Esophagus squamous epithelium (tissue), 5 donors: Measurements from ENCODE around the gene BPIFB3. TPM values are rescaled to one million over a fixed set of nuclear protein-coding genes. Genes with fewer than 3 reads are reported as not detected.

Experiments
- DNase-seq: peaks from one replicate; lab custom pipeline; 2025; lab: John Stamatoyannopoulos, UW
- H3K27ac ChIP-seq, 4 donors: fragments of 200-600 bp; sonication (generic); one replicate each; pipeline ENCODE4 v1.5.1; 2016 to 2019; ENCODE audit warnings: mild to moderate bottlenecking in 1 of 4
- H3K27me3 ChIP-seq, 4 donors: fragments of 200-600 bp; sonication (generic); 1 replicate in 3 of 4; 2 replicates in 1 of 4; pipeline versions ENCODE4 v1.5.1 to v1.6.0; 2017 to 2021; ENCODE audit warnings: antibody characterized with exemption in 1 of 4
- H3K36me3 ChIP-seq, 3 donors: fragments of 200-600 bp; sonication (generic); one replicate each; pipeline ENCODE4 v1.5.1; 2016 to 2019
- H3K4me1 ChIP-seq, 3 donors: fragments of 200-600 bp; sonication (generic); one replicate each; pipeline ENCODE4 v1.5.1; 2017 to 2019
- H3K4me3 ChIP-seq, 4 donors: fragments of 200-600 bp; sonication (generic); 1 replicate in 3 of 4; 2 replicates in 1 of 4; pipeline ENCODE4 v1.5.1; 2016 to 2019; ENCODE audit warnings: mild to moderate bottlenecking in 2 of 4, moderate library complexity in 1 of 4
- H3K9me3 ChIP-seq, 3 donors: fragments of 200-600 bp; sonication (generic); one replicate each; pipeline ENCODE4 v1.5.1; 2016 to 2019
- CTCF ChIP-seq, 6 experiments: fragments of 450-650 bp in 4 of 6; fragments of 200-600 bp in 2 of 6; sonication (generic) in 2 of 6; IDR thresholded peaks; one replicate each; pipeline ENCODE4 v1.5.1; 2016 to 2019; ENCODE audit warnings: antibody characterized with exemption in 6 of 6, mild to moderate bottlenecking in 4 of 6, moderate library complexity in 4 of 6
- POLR2A ChIP-seq, 4 donors: fragments of 450-650 bp; IDR thresholded peaks; one replicate each; pipeline ENCODE4 v1.6.1; 2017; ENCODE audit warnings: antibody characterized with exemption in 4 of 4, mild to moderate bottlenecking in 4 of 4, moderate library complexity in 3 of 4
- WGBS, 2 donors: methylation state at CpG; one replicate each; pipeline ENCODE4 v1.1.5; 2018; 5-methylcytosine and 5-hydroxymethylcytosine counted together
- intact Hi-C: fragments of 100-400 bp; cut with DNase I; formaldehyde crosslinking; loops from one replicate; pipeline ENCODE4 v1.15.0; 2022
- total RNA-seq, 4 donors: library from RNA; depleted of rRNA; stranded (reverse); fragments of >200 nt; gene quantifications; one replicate each; pipeline ENCODE4 v1.1.0, GENCODE V29; 2016
- donor health status: DM: yes; HTN: yes; CAD: no.

BPIFB3 gene
- total RNA-seq, 4 donors from 2014 or later = not detected

DNA sequence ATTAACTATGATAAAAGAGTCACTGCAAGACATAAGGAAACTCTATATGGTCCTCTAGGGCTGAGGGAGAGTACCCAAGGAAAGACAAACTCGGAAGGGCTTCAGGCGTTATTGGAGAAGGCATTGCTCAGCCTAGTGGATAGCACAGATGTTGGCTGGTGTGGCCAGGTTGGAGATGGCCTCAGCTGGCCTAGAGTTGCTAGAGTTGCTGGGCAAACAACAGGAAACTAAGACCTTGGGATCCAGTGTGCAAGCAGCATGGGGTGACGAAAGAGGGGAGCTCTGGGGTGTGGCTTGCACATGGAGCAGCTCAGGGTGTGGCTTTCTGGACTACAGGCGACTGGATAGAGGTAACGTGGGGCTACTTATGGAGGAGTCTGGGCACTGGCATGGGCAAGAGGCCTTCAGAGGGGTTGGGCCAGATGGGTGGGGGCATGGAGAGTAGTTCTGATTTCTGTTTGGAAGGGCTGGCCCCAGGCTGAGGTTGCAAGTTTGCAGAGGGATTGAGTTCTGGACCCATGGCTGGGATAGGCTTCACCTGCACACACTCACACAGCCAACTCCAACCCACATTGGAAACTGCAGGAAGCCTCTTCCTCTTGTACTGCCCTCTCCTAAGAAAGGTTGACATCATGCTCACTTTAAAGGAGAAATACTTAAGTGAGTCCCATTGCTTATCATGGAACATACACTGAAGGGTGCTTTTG lies 27.5 kb upstream of the BPIFB3 start:
- 52 to 60% methylated on average over 3 to 5 of the region's 5 CpGs for WGBS, 2 donors
- H3K9me3 ChIP-seq = no peaks in the 10 kb centered on the region
- H3K27me3 ChIP-seq = peaks cover 0 to 32% (median 0%) of the 10 kb centered on the region in 4 donors
- H3K4me1 ChIP-seq = no peaks in the 10 kb centered on the region
- no peak overlapping the region for H3K4me3 ChIP-seq
- intact Hi-C loops = no loop called here
- no peak overlapping the region for H3K27ac ChIP-seq
- H3K36me3 ChIP-seq = no peaks in the 10 kb centered on the region
- TF ChIP-seq POLR2A (IDR thresholded peaks at IDR 0.05) (no peak), CTCF (IDR thresholded peaks at IDR 0.05) (no peak)
- no peak for DNase-seq

GRCh38 chr20:33026779-33027759 lies 26.6 kb upstream of the BPIFB3 start:
- DNase-seq = no peak
- Histone ChIP-seq H3K27ac (no peak overlapping the region), H3K9me3 (no peaks in the 10 kb centered on the region), H3K27me3 (peaks cover 0 to 32% (median 0%) of the 10 kb centered on the region in 4 donors), H3K36me3 (no peaks in the 10 kb centered on the region), H3K4me3 (no peak overlapping the region), H3K4me1 (no peaks in the 10 kb centered on the region)
- intact Hi-C loops = no loop called here
- TF ChIP-seq POLR2A (IDR thresholded peaks at IDR 0.05) (no peak), CTCF (IDR thresholded peaks at IDR 0.05) (no peak)
- WGBS, 2 donors = 70 to 71% methylated on average over 8 to 10 of the region's 10 CpGs

GRCh38 chr20:33027769-33028751 lies 25.6 kb upstream of the BPIFB3 start:
- H3K4me1 ChIP-seq = no peaks in the 10 kb centered on the region
- H3K36me3 ChIP-seq = no peaks in the 10 kb centered on the region
- WGBS, 2 donors = 70 to 75% methylated on average over 4 to 5 of the region's 12 CpGs
- intact Hi-C loops = no loop called here
- no peaks in the 10 kb centered on the region for H3K9me3 ChIP-seq
- TF ChIP-seq POLR2A (IDR thresholded peaks at IDR 0.05) = no peak
- TF ChIP-seq CTCF (IDR thresholded peaks at IDR 0.05) = no peak
- H3K4me3 ChIP-seq = no peak overlapping the region
- DNase-seq = no peak
- H3K27me3 ChIP-seq = peaks cover 0 to 32% (median 0%) of the 10 kb centered on the region in 4 donors
- H3K27ac ChIP-seq = no peak overlapping the region

DNA sequence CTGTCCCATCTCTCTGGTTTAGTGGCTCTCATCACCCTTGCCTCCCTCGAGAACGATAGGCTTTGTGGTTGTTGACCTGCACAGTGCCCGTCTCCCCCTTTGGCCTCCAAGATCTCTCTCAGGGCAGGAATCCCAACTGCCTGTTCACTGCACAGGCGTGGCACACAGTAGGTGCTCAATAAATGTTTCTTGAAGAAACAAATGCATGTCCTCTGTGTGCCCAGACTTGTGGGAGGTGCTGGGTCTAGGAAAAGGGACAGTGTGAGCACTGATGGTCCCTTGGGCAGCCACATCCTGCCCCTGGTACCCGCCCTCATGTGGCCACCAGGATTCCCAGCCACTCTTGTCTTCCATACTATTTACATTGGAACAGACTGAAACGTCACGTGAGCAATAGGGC lies 24.8 kb upstream of the BPIFB3 start:
- TF ChIP-seq POLR2A (IDR thresholded peaks at IDR 0.05) (no peak), CTCF (IDR thresholded peaks at IDR 0.05) (no peak)
- 63 to 68% methylated on average over 7 of the region's 7 CpGs for WGBS, 2 donors
- Histone ChIP-seq H3K27me3 (peaks cover 0 to 32% (median 0%) of the 10 kb centered on the region in 4 donors), H3K27ac (no peak overlapping the region), H3K4me1 (no peaks in the 10 kb centered on the region), H3K4me3 (no peak overlapping the region), H3K36me3 (no peaks in the 10 kb centered on the region), H3K9me3 (no peaks in the 10 kb centered on the region)
- no peak for DNase-seq
- intact Hi-C loops = no loop called here
